Forelimb muscle (tissue), 1 donor: ENCODE results near the gene ARHGEF17. TPM values are rescaled to one million over a fixed set of nuclear protein-coding genes. Genes with fewer than 3 reads are reported as not detected.
"Not testable (repeated sequence)": the region's sequence is repeated elsewhere in the genome, so short reads cannot be mapped to it uniquely, and the experiment has no call there.

Experiments
- DNase-seq: peaks from one replicate; pipeline ENCODE4 v3.0.0-alpha.2; 2013; ENCODE audit warnings: low read depth
- polyA plus RNA-seq: library from polyadenylated mRNA; unstranded; fragments of 120-200 nt; gene quantifications from one replicate; pipeline ENCODE4 v1.2.1, GENCODE V29; 2013; ENCODE audit not compliant: insufficient read length

ARHGEF17 gene
- 44.5 TPM for polyA plus RNA-seq

DNA sequence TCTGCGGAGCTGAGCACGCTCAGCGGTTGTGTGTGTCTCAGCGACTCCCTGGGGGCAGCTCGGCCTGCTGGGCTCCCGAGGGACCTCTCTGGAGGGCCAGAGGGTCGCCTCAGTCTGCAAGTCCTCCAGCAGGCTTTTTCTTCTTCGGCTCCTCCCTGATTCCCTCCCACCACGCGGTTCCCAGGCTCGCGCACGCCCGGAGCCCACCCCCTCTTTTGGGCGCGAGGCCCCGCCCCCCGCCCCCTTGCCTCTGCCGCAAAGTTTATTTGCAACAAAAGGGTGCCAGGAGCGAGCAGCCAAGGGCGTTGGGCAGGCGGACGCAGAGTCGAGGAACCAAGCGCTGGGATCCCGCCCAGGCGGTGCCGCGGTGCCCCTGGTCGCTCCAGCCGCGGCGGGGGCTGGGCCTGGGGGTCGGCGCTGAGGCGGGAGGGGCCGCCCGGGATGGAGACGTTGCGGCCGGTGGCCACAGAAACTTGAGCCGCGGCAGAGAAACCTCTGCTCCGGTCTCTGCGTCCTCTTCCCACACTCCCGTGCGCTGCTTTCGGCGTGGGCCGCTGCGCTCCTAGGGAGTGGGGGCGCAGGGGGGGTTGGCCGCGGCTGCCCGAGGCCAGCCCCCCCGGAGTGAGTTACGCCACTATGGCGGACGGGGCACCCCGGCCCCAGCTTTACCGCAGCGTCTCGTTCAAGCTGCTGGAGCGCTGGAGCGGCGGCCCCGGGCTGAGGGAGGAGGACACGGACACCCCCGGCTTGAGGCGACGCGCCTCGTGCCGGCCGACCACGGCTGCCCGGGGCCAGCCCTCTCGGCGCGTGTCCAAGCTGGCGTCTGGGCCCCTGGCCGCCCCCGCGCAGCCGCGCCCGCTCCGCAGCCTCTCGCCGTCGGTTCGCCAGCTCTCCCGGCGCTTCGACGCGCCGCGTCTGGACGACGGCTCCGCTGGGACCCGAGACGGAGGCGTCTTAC, at the start of gene ARHGEF17:
Gene ARHGEF17 (plus strand): TSS at position 274 of the 958 bp plus-strand sequence. CDS start 363 bp downstream, at position 637.
- DNase-seq = peak; percentile 55

GRCh38 chr11:73259406-73260126, 48.5 kb upstream of the ARHGEF17 start:
- DNase-seq = no peak

- DNase-seq = no peak
These were observed 48.0 kb upstream of the ARHGEF17 start for GRCh38 chr11:73260127-73260457.

DNA sequence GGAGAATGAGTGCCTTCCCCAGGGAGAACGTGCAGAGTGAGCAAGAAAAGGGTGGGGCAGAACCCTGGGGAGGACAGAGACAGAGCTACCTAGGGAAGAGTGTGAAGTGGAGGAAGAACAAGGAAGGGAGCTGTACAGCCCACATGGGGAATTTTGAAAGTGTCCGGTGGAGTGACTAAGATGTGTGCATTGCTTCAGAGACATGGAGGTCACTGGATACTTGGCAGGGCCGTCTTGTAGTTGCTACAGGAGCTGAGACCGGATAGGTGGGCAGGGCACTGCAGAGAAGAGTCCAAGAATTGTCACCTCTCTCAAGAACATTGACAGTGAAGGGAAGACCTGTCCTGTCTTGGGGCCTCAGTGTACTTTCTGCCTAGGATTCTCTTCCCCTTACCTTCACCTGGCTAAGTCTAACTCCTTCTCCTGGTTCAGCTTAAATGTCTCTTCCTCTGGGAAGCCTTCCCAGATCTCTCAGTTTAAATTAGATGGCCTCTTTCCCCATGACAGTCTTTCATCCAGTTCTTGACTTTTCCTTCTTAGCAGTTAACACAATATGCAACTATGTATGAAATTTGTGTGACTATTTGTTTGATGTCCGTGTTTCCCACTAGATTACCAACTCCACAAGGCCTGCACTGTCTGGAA, 45.1 kb upstream of the ARHGEF17 start:
- no peak for DNase-seq

DNA sequence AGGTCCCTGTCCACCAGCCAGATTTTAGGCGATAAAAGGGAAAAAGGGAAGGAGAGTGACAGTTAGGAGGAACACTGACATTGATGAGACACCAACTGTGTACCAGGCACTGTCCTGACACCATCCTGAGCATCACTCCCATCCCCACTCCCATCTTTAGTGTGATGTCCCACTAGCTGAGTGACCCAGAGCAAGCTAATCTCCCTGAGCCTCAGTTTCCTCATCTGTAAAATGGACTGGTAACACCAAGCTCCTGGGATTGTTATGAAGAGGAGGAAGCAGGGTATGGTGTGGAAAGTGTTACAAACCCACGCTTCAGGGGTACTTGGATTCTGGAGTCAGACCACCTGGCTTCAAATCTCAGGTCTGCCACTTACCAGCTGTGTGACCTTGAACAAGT, 44.4 kb upstream of the ARHGEF17 start:
- DNase-seq = no peak

DNA sequence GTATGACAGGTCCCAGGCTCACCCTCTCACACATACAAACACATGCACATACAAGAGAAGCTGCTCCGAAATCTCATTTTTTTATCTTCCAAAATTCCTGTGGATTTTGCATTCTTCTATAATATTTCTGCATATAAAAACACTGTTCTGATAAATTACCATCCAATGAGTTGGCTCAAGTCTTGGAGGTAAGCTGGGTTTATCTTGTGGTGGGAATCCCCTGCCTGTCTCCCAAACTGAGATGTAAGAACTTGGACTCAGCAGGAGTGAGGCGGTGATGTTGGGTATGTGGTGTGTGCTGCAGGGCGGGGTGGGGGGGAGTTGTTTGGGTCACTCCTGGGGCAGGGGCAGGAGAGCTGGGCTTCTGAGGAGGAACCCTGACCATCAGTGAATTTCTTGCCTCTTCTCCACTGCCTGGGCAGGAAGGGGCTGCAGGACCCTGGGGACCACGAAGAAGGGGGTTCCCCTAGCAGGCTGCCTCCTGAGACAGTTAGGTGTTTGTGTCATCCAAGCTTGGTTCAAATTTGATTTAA, 42.7 kb upstream of the ARHGEF17 start:
- no peak for DNase-seq

DNA sequence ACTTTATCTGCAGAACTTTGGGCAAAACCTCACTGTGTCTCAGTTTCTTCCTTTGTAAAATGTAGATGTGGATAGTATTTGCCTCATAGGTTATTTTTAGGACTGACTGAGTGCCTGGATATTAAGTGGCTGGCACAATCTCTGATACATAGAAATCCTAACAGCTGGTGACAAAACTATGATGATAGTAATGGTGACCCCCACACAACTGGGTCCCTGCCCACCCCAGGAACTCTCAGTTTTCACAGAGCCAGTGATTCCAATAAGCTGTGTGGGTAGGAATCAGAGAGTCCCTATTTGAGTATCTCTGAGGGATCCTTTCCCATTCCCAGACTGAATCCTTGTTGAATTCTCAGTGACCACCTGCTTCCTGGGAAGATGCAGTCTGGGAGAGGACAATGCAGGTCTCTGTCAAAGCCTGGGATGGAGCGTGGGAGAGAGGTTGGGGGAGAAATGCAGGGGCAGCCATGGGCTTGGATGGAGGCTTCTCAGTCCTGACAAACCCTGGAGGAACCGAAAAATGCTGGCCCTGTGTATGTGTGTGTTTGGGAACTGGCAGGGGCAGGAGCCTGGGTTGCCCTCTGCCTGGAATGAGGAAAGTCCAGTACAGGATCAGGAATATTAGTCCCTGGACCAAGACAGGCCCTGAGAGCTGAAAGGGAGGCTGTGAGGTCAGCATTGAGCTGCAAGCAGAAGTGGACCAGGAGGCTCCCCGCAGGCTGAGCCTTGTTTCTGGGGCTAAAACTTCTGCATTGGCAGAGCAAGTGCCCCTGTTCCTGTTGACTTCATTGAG, 42.0 kb upstream of the ARHGEF17 start:
- no peak for DNase-seq

DNA sequence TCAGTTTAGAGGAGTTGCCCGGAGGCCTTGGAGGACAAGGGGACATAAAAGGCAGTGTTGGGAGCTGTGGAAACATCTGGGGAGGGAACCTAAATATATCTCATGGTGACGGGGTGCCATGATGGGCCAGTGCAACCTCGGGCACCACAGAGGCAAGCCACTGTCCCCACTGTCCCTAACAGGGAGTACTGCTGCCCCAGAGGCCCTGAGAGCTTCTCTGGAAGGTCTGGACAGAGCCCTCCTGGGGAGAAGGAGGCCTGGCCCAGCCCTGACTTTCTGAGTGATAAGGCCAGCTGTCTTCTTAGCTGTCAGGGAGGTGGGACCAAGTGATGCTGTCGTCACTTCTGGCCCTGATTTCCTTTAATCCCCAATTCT, 41.4 kb upstream of the ARHGEF17 start:
- no peak for DNase-seq

GRCh38 chr11:73267122-73267846, 40.8 kb upstream of the ARHGEF17 start:
- no peak for DNase-seq

- no peak for DNase-seq
These were observed 40.1 kb upstream of the ARHGEF17 start for GRCh38 chr11:73267906-73268540.

DNA sequence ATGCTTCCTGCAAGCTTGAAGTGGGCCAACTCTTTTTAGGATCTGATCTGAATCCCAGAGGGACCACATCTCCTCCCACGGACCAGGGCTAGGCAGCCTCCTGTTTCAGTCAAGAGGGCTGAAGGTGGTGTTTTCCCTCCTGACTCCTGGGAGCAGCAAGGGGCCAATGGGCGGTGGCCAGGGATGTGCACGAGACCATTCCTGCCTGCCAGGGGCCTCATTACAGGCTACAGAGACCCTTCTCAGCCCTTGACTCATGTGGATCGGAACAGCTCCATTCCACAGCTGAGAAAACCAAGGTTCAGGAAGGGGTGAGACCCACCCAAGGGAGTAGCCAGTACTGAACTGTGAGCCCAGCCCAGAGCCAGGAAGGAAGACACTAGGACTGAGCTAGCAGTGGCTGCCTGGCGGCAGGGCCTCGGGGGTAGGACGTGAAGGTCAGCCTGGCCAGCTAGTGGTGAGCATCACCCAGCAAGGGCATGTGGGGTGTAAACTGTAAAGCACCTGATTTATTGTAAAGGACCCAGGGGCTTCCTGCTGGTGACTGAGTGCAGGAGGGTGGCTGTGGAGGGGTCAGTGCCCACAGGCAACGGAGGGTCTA, 39.3 kb upstream of the ARHGEF17 start:
- no peak for DNase-seq

- no peak for DNase-seq
These were observed 38.5 kb upstream of the ARHGEF17 start for GRCh38 chr11:73269459-73270015.

DNA sequence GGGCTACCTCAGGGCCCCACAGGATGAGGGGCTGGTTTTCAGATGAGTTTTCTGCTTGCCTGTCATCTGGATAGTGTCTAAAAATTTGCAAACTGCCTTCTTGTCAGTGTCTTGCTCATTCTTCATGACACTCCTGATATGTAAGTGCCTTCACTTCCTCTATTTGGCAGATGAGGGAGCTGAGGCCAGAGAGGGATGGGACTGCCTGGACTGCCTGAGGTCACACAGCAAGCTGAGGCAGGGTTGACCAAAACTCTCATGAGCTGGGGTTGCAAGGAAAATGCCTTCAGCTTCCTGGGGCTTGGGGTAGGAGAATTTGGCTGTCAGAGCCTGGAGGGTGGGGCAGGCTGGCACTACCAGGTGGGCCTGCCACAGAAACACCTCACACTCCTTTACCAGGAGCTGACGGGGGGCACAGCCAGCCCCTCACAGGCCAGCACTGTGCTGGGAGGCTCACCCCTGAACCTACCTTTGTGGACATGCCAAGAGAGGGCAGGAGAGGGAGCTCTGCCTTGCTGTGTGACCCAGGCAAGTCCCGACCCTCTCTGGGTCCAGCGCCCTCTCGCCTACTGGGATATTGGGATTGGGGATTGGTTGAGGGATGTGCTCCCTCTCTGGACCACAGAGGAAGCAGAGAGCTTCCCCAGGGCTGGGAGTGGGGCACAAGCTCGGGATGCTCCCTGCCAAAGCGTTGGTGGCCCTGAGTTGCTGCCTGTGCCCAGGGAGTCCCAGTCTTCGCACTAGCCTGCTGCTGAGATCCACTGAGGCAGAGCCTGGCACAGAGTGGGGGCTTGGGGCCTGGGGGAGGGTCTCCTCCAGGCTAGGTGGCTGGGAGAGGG, 37.8 kb upstream of the ARHGEF17 start:
- no peak for DNase-seq

DNA sequence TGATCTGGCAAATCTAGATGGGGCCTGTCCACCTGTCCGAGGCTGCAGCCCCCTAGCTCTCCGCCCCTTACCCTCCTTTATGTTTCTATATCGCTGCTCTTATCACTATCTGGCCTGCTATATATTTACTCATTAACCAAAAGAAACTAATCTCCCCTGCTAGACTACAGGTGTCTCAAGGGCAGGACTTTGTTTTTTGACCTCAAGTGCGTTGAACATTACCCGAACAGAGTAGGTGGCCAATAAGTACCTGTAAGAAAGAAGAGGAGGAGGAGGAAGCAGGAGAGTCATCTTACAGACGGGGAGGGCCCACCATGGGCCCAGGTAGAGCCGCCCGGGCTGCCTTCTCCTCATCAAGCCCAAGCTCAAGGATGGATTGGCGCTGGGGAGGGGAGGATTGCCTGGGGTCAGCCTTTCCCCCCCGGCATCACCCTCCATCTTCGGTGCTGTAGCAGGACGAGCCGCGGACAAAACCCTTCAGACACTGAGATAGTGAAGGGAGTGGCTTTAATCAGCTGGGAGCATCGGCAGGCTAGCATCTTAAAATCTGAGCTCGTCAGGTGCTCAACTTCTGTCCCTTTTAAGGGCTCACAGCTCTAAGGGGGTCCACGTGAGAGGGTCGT, 37.1 kb upstream of the ARHGEF17 start:
- DNase-seq = no peak

DNA sequence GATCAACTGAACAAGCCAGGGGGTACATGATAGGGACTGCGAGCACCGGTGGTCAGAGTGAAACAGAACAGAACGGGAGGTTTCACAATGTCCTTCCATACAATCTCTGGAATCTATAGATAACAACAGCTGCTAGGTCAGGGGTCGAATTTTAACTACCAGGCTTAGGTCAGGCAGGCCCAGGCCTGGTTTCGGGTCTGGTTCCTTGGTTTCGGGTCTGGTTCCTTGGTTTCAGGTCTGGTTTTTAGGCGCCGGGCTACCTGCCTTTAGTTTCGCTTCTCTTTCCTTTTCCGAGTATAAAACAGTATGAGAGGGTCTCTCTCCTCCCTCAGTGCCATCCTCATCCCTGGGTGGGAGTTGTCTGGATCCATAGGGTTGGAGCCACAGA, 36.6 kb upstream of the ARHGEF17 start:
- DNase-seq = not testable (repeated sequence)

GRCh38 chr11:73271936-73272679, 36.0 kb upstream of the ARHGEF17 start, which contains the start of gene P2RY6:
P2RY6 (plus strand) TSS chr11:73272338; CDS start chr11:73296519, 24,181 bp downstream.
- no peak for DNase-seq

DNA sequence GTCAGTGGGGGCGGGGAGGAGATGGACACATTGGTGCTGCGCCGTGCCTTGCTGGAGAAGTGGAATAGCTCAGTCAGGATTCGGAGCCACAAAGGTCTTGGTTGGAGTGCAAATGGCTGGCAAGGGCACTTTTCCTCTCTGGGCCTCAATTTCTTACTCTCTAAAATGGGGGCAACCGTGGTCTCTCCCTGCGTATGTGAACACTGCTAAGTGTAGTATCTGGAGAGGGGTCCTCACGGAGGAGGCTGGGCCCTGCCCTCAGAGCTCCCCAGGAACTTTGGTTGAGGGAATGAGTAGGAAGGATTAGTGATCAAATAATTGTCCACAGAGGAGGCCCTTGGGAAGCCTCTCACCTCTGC, 35.4 kb upstream of the ARHGEF17 start:
- no peak for DNase-seq
